Calu3 (cell line): ENCODE measurements around the gene DACT2. TPM values are rescaled to one million over a fixed set of nuclear protein-coding genes. Genes with fewer than 3 reads are reported as not detected.

Experiments
- BruUV-seq: library from RNA; stranded (reverse); fragments of 400-500 nt; replicated peaks from 2 replicates; lab custom pipeline; 2021; lab: Mats Ljungman, UMichigan
- CTCF ChIA-PET: fragments of 300-600 bp; sonication (Branson Sonifier 250); formaldehyde crosslinking; loops from one replicate; lab custom pipeline; 2022; ENCODE audit warnings: antibody characterized with exemption; lab: Charles Lee
- DNase-seq: peaks from one replicate; pipeline ENCODE4 v3.0.0; 2022
- H3K27ac Mint-ChIP-seq: one replicate; pipeline ENCODE4 v1.8.0; 2022; ENCODE audit warnings: mixed read lengths; ENCODE audit not compliant: unreplicated experiment
- H3K27me3 Mint-ChIP-seq: one replicate; pipeline ENCODE4 v1.8.0; 2022; ENCODE audit warnings: mixed read lengths; ENCODE audit not compliant: unreplicated experiment
- H3K36me3 Mint-ChIP-seq: one replicate; pipeline ENCODE4 v1.8.0; 2022; ENCODE audit warnings: mild to moderate bottlenecking, moderate library complexity, mixed read lengths; ENCODE audit not compliant: insufficient read depth, unreplicated experiment
- H3K4me1 Mint-ChIP-seq: one replicate; pipeline ENCODE4 v1.8.0; 2022; ENCODE audit warnings: mild to moderate bottlenecking, low read depth, mixed read lengths; ENCODE audit not compliant: unreplicated experiment
- H3K4me3 Mint-ChIP-seq: one replicate; pipeline ENCODE4 v1.8.0; 2022; ENCODE audit warnings: mild to moderate bottlenecking, low read depth, moderate library complexity, mixed read lengths; ENCODE audit not compliant: unreplicated experiment
- H3K9me3 Mint-ChIP-seq: one replicate; pipeline ENCODE4 v1.8.0; 2022; ENCODE audit warnings: low read depth, mixed read lengths; ENCODE audit not compliant: unreplicated experiment
- intact Hi-C: fragments of 100-400 bp; cut with micrococcal nuclease; formaldehyde crosslinking; loops from one replicate; pipeline ENCODE4 v1.10.0; 2022; ENCODE audit not compliant: unreplicated experiment
- total RNA-seq: library from RNA; stranded (reverse); gene quantifications from 2 replicates; pipeline ENCODE4 v1.2.3, GENCODE V29; 2022
- TF ChIP-seq, protein P1 (sequence below): fragments of 200-600 bp; IDR thresholded peaks from one replicate; pipeline ENCODE4 v1.8.0; 2022; ENCODE audit warnings: antibody characterized with exemption; ENCODE audit not compliant: unreplicated experiment

Gene DACT2
- total RNA-seq, 1 experiment from 2014 or later: not detected

DNA sequence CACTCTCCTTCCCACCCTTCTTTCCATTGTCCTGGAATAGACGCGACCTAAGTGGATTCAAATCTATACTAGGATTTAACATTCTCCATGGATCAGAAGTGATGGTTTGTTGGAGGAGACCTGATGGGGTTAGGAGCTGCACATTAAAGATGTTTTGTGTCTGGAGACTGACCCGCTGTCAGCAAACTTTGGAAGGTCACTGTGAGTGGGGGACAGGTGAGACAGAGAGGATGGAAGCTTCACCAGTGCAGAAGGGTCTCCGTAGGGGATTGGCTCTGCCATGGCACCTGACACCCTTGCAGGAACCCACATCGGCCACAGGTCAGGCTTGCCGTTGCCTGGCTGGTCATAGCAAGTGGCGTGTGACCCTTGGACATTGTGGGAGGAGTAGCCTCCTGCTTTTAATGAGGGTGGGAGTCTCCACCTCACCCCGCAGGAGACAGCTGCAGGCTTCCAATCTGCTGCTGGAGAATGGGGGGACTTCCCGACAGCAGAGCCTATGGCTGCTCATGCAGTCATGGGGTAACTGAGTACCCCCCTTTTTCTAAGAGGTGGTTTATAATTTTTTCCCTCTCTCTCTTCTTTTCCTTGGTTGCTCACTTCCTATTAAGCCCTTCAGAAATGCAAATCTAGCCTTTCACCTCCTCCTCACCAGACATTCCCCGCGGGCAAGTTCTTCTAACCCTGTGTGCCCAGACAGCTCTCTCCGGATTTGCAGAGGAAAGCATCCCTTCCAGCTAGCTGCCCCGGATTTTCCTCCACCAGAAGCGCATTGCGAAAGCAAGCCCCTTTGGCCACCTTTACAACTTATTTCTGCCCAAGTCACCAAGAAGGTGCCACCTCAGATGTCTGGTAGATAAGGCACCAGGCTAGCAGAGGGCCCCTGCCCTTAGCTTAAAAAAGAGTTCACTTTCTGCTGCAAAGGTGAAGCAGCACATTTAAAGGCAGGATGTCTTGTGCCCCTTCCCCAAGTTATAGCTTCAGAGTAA is 53.5 kb downstream of the DACT2 start:
- CTCF ChIA-PET: interaction anchor here (1.1 kb wide), 1 partner anchor 90 kb away, joined by 3 read pairs; no protein-coding TSS in a partner anchor
- intact Hi-C loops: no loop called here
- peaks cover 5% of the 10 kb centered on the region for H3K36me3 Mint-ChIP-seq
- no peaks in the 10 kb centered on the region for H3K9me3 Mint-ChIP-seq
- H3K27me3 Mint-ChIP-seq: peaks cover 62% of the 10 kb centered on the region
- no peak overlapping the region for H3K4me3 Mint-ChIP-seq
- no peak for DNase-seq
- no peak overlapping the region for H3K27ac Mint-ChIP-seq
- peaks cover 30% of the 10 kb centered on the region for H3K4me1 Mint-ChIP-seq
- TF ChIP-seq, protein P1, sequence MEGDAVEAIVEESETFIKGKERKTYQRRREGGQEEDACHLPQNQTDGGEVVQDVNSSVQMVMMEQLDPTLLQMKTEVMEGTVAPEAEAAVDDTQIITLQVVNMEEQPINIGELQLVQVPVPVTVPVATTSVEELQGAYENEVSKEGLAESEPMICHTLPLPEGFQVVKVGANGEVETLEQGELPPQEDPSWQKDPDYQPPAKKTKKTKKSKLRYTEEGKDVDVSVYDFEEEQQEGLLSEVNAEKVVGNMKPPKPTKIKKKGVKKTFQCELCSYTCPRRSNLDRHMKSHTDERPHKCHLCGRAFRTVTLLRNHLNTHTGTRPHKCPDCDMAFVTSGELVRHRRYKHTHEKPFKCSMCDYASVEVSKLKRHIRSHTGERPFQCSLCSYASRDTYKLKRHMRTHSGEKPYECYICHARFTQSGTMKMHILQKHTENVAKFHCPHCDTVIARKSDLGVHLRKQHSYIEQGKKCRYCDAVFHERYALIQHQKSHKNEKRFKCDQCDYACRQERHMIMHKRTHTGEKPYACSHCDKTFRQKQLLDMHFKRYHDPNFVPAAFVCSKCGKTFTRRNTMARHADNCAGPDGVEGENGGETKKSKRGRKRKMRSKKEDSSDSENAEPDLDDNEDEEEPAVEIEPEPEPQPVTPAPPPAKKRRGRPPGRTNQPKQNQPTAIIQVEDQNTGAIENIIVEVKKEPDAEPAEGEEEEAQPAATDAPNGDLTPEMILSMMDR: no peak
- BruUV-seq: no TSS peak

DNA sequence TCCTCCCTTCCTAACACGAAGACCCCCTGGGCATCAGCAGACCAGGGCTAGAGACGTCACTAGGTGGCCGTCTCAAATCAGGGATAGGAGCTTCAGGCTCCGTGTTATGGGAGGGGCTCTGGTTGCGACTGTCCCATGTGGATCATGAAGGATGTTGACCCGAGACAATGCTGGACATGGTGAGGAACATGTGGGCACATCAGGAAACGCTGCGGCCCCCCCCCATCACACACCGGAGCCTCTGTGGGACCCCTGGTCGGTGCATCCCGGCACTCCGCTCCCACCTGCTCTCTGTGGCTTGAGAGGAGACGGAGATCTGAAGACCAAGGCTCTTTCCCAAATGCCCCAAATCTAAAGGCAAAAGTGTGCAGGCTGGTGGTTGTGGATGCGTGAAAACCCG is 54.2 kb downstream of the DACT2 start:
- Mint-ChIP-seq H3K9me3 (no peaks in the 10 kb centered on the region), H3K27ac (no peak overlapping the region), H3K4me3 (no peak overlapping the region), H3K4me1 (peaks cover 29% of the 10 kb centered on the region), H3K27me3 (peaks cover 57% of the 10 kb centered on the region), H3K36me3 (peaks cover 5% of the 10 kb centered on the region)
- no peak for DNase-seq
- intact Hi-C loops: no loop called here
- CTCF ChIA-PET: no interaction called here
- TF ChIP-seq, protein P1: no peak
- BruUV-seq: no TSS peak

DNA sequence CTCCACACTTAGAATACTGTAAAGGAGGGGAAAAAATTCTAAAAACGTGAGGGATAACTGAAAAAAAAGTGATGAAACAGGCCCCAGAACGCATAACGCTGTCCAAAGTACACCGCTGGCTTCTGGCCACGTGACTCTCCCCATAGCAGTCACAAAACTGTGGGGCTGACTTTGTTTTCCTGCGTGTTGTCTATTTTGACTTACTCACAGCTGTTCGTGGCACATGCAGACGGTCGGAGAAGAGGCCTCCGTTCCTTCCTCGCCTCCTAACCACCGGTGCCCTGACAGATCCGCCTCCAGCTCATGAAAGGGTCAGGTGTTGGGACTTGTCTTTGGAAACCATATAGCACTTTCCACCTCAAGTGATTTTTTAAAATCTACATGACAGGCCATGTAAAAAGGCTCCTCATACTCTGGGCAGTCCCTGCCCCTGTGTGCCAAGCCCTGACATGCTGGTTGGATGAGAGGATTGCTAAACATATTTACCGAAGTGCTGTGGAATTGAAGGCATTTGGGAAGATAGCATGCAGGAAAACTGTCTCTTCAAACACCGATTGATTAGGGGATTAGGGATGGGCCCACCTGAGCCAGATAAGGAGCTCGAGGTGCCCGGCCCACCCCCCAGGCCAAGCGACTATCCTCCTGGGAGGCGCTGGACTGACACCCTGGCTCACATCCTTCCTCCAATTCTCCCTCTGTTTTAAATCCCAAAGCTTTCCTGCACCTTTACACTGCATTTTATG is 54.8 kb downstream of the DACT2 start:
- TF ChIP-seq, protein P1: no peak
- H3K27me3 Mint-ChIP-seq: peaks cover 52% of the 10 kb centered on the region
- H3K4me1 Mint-ChIP-seq: peaks cover 26% of the 10 kb centered on the region
- H3K9me3 Mint-ChIP-seq: no peaks in the 10 kb centered on the region
- H3K36me3 Mint-ChIP-seq: peaks cover 5% of the 10 kb centered on the region
- intact Hi-C loops: loop anchor here (5.0 kb wide), 1 partner anchor 62 kb away; no protein-coding TSS in a partner anchor
- CTCF ChIA-PET: no interaction called here
- no peak overlapping the region for H3K4me3 Mint-ChIP-seq
- DNase-seq: no peak
- no TSS peak for BruUV-seq
- no peak overlapping the region for H3K27ac Mint-ChIP-seq

DNA sequence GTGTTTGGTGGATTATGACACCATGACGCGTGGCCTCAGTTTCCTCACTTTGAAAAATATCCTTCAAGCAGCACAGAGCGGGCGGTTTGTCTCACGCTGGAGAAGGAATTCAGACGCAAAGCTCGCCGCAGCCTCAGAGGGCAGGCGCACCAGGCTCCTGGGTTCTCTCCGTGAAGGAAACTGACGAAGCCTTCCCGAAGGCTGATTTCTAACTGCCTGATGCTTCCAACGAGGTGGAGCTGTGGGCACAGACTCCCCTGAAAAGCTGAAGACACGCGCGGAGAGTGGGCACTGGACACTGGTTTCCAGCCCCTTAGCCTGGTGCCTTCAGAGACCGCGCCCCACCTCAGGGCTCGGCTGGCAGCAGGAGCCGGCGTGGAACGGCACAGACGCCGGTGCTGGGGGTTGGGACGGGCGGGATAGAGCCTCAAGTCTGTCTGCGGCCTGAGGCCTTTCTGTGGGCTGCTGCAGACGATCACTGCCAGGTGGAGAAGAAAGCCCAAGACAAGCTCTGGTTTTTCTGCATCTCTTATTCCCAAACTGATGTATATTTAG is 56.1 kb downstream of the DACT2 start:
- DNase-seq: no peak
- H3K4me3 Mint-ChIP-seq: no peak overlapping the region
- peaks cover 39% of the 10 kb centered on the region for H3K27me3 Mint-ChIP-seq
- TF ChIP-seq, protein P1: no peak
- CTCF ChIA-PET: no interaction called here
- no peaks in the 10 kb centered on the region for H3K9me3 Mint-ChIP-seq
- intact Hi-C loops: loop anchor here (5.0 kb wide), 1 partner anchor 61 kb away; no protein-coding TSS in a partner anchor
- peaks cover 5% of the 10 kb centered on the region for H3K36me3 Mint-ChIP-seq
- no peak overlapping the region for H3K27ac Mint-ChIP-seq
- peaks cover 26% of the 10 kb centered on the region for H3K4me1 Mint-ChIP-seq
- BruUV-seq: no TSS peak
